Lung (tissue), 12 donors: ENCODE data around the gene PFDN2. TPM values are rescaled to one million over a fixed set of nuclear protein-coding genes. Genes with fewer than 3 reads are reported as not detected.

Experiments
- ATAC-seq: fragments of 200-7000 bp; cut with Tn5 transposase; one replicate; pipeline ENCODE4 v1.9.1; 2020; ENCODE audit warnings: moderate number of reproducible peaks; ENCODE audit not compliant: insufficient read depth, low FRiP score
- DNase-seq, 3 donors: peaks; one replicate each; pipeline ENCODE4 v3.0.0-alpha.2; 2013 to 2017
- H3K27ac ChIP-seq, 2 donors: one replicate each; pipeline ENCODE4 v1.5.1; 2013; ENCODE audit warnings: mild to moderate bottlenecking in 2 of 2, moderate library complexity in 2 of 2, control low read depth in 1 of 2, inconsistent platforms in 1 of 2, low read depth in 1 of 2, low read length in 1 of 2
- H3K27me3 ChIP-seq, 3 donors: one replicate each; pipeline ENCODE4 v1.5.1; 2013; ENCODE audit warnings: low read length in 2 of 3; ENCODE audit not compliant: control insufficient read depth in 3 of 3, insufficient read depth in 3 of 3
- H3K36me3 ChIP-seq, 4 donors: one replicate each; pipeline ENCODE4 v1.5.1; 2013; ENCODE audit warnings: low read length in 4 of 4, mild to moderate bottlenecking in 1 of 4, moderate library complexity in 1 of 4; ENCODE audit not compliant: control insufficient read depth in 4 of 4, insufficient read depth in 4 of 4
- H3K4me1 ChIP-seq, 5 donors: one replicate each; pipeline ENCODE4 v1.5.1; 2013; ENCODE audit warnings: low read length in 5 of 5, mild to moderate bottlenecking in 2 of 5, moderate library complexity in 1 of 5; ENCODE audit not compliant: control insufficient read depth in 5 of 5, insufficient read depth in 5 of 5
- H3K4me3 ChIP-seq: one replicate; pipeline ENCODE4 v1.5.1; 2013; ENCODE audit warnings: mild to moderate bottlenecking, control low read depth, moderate library complexity
- H3K9ac ChIP-seq, 2 donors: one replicate each; pipeline ENCODE4 v1.5.1; 2013; ENCODE audit warnings: low read length in 2 of 2, control low read depth in 1 of 2; ENCODE audit not compliant: insufficient read depth in 1 of 2
- H3K9me3 ChIP-seq, 4 donors: one replicate each; pipeline ENCODE4 v1.5.1; 2013; ENCODE audit warnings: low read length in 3 of 4, mild to moderate bottlenecking in 1 of 4, moderate library complexity in 1 of 4; ENCODE audit not compliant: control insufficient read depth in 4 of 4, insufficient read depth in 3 of 4
- WGBS, 2 donors: extraction: QIAGEN DNeasy Blood & Tissue Kit; methylation state at CpG; one replicate each; pipeline ENCODE4 v1.1.7; 2013; 5-methylcytosine and 5-hydroxymethylcytosine counted together
- polyA plus RNA-seq, 2 donors: library from polyadenylated mRNA; stranded (reverse); fragments of 200-250 nt; gene quantifications; one replicate each; pipeline ENCODE4 v1.2.1, GENCODE V29; 2013
- total RNA-seq, 2 donors: library from RNA; depleted of rRNA in 1 of 2; stranded (reverse); fragments of >200 nt in 1 of 2; gene quantifications; one replicate each; pipeline ENCODE4 v1.2.1, GENCODE V29; 2014 to 2021
- TF ChIP-seq, protein P1 (sequence below): IDR thresholded peaks from 2 replicates; pipeline ENCODE4 v1.5.1; 2012; ENCODE audit warnings: mild to moderate bottlenecking; ENCODE audit errors: control extremely low read depth, extremely low read depth
- donor health status: control.
- donor health status: control.
- donor health status: Bipolar disorder and iron deficiency.
- donor health status: healthy.
- donor health status: DM: yes; HTN: yes; CAD: no.

Gene PFDN2
- total and polyA plus RNA-seq, 4 donors: 21.5 to 324 (median 93.5) TPM

GRCh38 chr1:161081519-161081918 lies 36.3 kb downstream of the PFDN2 start:
- Histone ChIP-seq H3K9ac (no peak overlapping the region), H3K4me1 (peaks cover 0 to 8% (median 3%) of the 10 kb centered on the region in 5 donors), H3K9me3 (peaks cover 0 to 4% (median 0%) of the 10 kb centered on the region in 4 donors), H3K36me3 (no peaks in the 10 kb centered on the region), H3K27ac (no peak overlapping the region), H3K4me3 (no peak overlapping the region), H3K27me3 (peaks cover 0 to 6% (median 0%) of the 10 kb centered on the region in 3 donors)
- DNase-seq (no peak), ATAC-seq (no peak)
- TF ChIP-seq, protein P1, sequence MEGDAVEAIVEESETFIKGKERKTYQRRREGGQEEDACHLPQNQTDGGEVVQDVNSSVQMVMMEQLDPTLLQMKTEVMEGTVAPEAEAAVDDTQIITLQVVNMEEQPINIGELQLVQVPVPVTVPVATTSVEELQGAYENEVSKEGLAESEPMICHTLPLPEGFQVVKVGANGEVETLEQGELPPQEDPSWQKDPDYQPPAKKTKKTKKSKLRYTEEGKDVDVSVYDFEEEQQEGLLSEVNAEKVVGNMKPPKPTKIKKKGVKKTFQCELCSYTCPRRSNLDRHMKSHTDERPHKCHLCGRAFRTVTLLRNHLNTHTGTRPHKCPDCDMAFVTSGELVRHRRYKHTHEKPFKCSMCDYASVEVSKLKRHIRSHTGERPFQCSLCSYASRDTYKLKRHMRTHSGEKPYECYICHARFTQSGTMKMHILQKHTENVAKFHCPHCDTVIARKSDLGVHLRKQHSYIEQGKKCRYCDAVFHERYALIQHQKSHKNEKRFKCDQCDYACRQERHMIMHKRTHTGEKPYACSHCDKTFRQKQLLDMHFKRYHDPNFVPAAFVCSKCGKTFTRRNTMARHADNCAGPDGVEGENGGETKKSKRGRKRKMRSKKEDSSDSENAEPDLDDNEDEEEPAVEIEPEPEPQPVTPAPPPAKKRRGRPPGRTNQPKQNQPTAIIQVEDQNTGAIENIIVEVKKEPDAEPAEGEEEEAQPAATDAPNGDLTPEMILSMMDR: no peak
- WGBS, 2 donors: 73 to 76% methylated on average over 5 of the region's 5 CpGs

DNA sequence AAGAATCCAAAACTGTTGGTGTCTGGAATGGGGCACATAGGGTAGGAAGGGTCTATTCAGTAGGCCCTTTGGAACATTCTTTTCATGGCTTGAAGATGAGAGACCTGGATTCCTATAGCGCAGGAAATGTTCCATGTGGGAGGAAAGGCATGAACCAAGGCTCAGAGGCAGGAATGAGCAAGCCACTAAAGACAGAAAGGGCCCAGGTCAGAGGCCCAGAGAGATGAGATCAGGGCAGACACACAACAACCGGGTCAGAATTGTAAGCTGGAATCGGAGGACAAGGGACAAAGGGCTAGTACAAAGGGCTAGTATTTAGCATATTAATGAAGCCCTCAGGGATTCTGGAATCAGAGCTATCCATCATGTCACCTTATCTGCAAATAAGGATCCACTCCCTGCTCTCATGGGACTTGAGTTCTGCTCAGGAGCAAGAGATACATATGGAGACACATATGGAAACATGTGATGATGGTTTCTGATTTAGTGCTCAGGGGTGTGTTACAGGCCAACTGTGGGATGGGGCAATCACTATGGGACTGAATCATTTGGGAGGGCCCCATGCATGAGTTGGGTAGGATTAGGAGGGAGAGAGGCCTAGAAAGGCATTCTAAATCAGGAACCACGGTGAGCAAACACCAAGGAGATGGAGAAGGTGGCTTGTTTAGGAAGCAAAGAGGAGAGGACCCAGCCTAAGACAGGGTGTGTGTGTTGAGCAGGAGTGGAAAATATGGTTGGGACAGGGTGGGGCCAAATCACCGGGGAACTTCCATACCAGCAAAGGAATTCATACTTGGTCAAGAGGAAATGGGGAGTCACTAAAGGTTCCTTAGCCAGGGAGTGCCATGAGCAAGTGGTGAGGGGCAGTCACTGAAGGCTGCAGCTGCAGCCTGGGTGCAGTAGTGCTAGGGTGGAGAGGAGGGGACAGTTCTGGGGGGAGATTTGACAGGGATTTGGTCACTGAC lies 37.1 kb downstream of the PFDN2 start:
- 78 to 87% methylated on average over 5 of the region's 5 CpGs for WGBS, 2 donors
- Histone ChIP-seq H3K27ac (peak overlapping the region in 1 of 2 donors; percentile 48), H3K9ac (no peak overlapping the region), H3K4me3 (no peak overlapping the region), H3K4me1 (peaks cover 0 to 5% (median 3%) of the 10 kb centered on the region in 5 donors), H3K9me3 (peaks cover 0 to 4% (median 0%) of the 10 kb centered on the region in 4 donors), H3K36me3 (peaks cover 0 to 2% (median 0%) of the 10 kb centered on the region in 4 donors), H3K27me3 (peaks cover 0 to 6% (median 0%) of the 10 kb centered on the region in 3 donors)
- DNase-seq (no peak), ATAC-seq (no peak)
- TF ChIP-seq, protein P1: no peak

DNA sequence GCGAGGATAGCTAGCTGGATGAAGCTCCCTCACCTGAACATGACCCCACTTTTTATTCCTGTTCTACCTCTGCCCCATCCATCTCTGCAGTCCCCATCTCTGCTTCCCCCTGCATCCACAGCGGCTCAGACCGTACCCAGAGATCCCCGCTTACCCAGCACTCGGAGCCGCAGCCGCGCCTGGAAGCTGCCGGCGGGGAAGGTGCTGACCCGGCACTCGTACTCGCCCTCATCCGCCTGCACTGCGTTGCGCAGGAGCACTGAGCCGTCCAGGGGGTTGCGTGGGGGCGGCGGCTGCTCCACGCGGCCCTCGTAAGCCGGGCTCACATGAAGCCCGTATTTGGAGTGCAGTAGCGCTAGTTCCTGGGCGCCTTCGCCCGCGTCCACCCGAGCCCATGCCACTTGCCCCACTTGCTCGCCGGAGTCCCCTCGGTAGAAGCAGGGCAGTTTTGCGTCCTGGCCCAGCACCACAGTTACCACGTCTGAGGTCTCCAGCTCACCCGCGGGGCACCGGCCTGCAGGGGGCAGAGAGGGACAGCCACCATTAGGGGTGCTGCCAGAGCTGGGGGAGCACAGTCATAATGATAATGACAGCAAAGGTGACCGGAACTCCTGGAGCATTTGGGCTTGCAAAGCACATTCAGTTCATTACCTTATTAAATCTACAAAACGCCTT lies 38.3 kb downstream of the PFDN2 start:
- H3K36me3 ChIP-seq: peaks cover 0 to 2% (median 0%) of the 10 kb centered on the region in 4 donors
- ATAC-seq (no peak), DNase-seq (no peak)
- H3K9ac ChIP-seq: no peak overlapping the region
- no peak overlapping the region for H3K4me3 ChIP-seq
- 70 to 78% methylated on average over 41 of the region's 41 CpGs for WGBS, 2 donors
- peaks cover 0 to 5% (median 3%) of the 10 kb centered on the region in 5 donors for H3K4me1 ChIP-seq
- H3K27ac ChIP-seq: no peak overlapping the region
- TF ChIP-seq, protein P1: no peak
- H3K27me3 ChIP-seq: peaks cover 0 to 6% (median 0%) of the 10 kb centered on the region in 3 donors
- peaks cover 0 to 4% (median 0%) of the 10 kb centered on the region in 4 donors for H3K9me3 ChIP-seq
